ENCODE data around the gene PAXX. TPM values are rescaled to one million over a fixed set of nuclear protein-coding genes. Genes with fewer than 3 reads are reported as not detected.

Gene PAXX
- total RNA-seq, 4 donors from 2014 or later: 65.7 to 142 (median 68.9) TPM

DNA sequence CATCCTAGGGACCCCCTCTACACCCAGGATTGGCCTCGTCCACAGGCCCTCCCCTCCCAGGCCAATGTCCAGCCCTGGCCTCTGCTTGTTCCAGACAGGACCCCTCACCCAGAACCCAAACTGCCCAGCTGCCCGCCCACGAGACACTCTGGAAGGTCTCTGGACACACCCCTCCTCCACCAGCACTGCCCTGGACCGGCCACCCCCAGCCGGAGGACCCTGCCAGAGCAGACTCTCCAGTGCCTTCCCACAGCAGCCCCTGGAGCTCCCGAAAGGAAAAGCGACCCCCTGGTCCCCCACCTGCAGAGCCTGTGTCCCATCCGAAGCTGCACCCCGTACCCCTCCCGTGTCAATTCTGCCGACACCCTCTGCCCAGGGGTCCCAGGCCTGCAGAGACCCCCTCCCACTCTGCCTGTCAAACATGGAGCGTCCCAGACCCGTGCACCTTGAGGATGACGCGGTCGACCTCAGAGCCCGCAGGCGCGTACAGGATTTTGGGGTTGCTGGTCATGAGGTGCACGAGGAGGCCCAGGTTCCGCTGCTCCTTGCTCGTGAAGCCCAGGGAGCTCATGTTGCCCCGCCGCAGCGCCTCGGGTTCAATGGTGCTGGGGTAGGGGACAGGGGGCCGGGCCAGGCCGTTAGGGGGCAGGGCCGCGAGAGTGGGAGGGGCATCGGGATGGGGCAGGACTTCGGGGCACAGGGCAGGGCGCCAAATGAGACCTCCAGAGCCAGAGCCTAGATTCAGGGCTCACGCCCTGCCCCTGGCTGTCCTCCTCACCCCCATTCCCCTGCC is 27.9 kb downstream of the PAXX start:
- H3K27ac ChIP-seq: peak overlapping the region in 1 of 4 donors; percentile 11
- 88 to 93% methylated on average over 29 to 34 of the region's 34 CpGs for WGBS, 2 donors

DNA sequence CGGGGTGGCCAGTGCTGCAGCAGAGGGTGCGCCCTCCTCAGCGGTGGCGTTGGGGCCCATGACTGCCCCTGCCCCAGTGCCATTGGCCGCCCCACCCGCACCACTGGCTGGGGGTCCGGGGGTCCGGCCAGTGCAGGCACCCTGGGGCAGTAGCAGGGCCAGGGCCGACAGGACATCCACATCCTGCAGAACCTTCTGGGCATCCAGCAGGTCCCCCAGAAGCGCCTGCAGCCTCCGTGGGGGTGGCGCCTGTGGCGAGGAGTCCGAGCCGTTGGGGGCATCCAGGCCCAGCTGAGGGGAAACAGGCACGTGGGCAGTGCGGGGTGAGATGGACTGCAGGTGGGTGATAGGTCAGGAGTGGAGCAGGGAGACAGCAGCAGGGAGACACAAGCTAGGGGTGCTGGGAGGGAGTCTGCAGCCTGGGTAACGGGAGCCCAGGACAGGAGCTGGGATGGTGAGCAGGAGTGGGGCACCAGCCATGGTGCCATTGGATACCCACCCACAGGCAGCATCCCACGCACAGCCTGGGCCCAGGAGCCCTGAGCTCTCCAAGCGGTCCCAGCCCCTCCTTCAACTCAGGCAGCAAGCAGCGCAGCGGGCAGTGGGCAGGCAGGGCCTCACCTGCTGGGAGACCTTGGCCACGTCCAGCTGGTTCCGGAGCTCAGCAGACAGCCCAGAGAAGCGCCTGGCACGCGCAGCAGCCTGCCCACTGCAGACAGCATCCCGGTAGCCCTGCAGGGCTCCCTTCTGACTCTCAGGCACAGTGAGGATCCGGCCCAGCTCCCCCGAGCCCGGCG is 28.7 kb downstream of the PAXX start:
- TF ChIP-seq POLR2A (IDR thresholded peaks at IDR 0.05) (no peak), EP300 (IDR thresholded peaks at IDR 0.05) (no peak)
- TF ChIP-seq, protein P1, sequence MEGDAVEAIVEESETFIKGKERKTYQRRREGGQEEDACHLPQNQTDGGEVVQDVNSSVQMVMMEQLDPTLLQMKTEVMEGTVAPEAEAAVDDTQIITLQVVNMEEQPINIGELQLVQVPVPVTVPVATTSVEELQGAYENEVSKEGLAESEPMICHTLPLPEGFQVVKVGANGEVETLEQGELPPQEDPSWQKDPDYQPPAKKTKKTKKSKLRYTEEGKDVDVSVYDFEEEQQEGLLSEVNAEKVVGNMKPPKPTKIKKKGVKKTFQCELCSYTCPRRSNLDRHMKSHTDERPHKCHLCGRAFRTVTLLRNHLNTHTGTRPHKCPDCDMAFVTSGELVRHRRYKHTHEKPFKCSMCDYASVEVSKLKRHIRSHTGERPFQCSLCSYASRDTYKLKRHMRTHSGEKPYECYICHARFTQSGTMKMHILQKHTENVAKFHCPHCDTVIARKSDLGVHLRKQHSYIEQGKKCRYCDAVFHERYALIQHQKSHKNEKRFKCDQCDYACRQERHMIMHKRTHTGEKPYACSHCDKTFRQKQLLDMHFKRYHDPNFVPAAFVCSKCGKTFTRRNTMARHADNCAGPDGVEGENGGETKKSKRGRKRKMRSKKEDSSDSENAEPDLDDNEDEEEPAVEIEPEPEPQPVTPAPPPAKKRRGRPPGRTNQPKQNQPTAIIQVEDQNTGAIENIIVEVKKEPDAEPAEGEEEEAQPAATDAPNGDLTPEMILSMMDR (IDR thresholded peaks at IDR 0.05): no peak
- no peak for DNase-seq (ENCODE audit: low spot score in 2 of 2)
- H3K9me3 ChIP-seq: no peaks in the 10 kb centered on the region
- peaks cover 0 to 43% (median 30%) of the 10 kb centered on the region in 4 donors for H3K4me1 ChIP-seq
- H3K27ac ChIP-seq: peak overlapping the region in 2 of 4 donors; percentile 11 to 56
- peaks cover 1 to 66% (median 4%) of the 10 kb centered on the region in 3 donors for H3K36me3 ChIP-seq
- 92 to 94% methylated on average over 14 to 27 of the region's 32 CpGs for WGBS, 2 donors
- no peak overlapping the region for H3K4me3 ChIP-seq
- H3K27me3 ChIP-seq: no peaks in the 10 kb centered on the region

More for the DNA sequence above, 27.9 kb downstream of the PAXX start:
- Histone ChIP-seq H3K9me3 (no peaks in the 10 kb centered on the region), H3K4me3 (no peak overlapping the region), H3K27me3 (no peaks in the 10 kb centered on the region), H3K4me1 (peaks cover 0 to 35% (median 25%) of the 10 kb centered on the region in 4 donors), H3K36me3 (peaks cover 4 to 75% (median 10%) of the 10 kb centered on the region in 3 donors)
- DNase-seq (ENCODE audit: low spot score in 2 of 2): no peak
- TF ChIP-seq EP300 (IDR thresholded peaks at IDR 0.05) (no peak), POLR2A (IDR thresholded peaks at IDR 0.05) (no peak)

DNA sequence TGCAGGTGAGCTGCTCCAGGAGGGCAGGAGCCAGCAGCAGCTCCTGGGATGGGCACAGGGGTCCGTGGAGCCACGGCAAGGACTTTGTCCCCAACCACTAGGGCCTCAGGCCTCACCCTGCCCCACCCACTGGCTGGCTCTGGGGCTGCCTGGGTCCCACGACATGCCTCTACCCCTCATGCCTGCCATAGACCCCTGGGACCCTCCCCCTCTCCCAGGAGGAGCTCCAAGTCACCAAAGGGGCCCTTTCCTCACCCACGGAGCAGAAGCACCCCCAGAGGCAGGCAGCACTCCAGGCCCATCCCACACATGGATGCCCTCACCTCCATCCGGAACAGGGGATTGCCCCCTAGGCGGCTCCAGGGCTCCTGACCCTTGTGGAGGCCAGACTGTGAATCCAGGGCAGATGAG is 29.4 kb downstream of the PAXX start:
- DNase-seq (ENCODE audit: low spot score in 2 of 2): no peak
- H3K27ac ChIP-seq: peak overlapping the region in 2 of 4 donors; percentile 11 to 56
- H3K36me3 ChIP-seq: peaks cover 0 to 60% (median 4%) of the 10 kb centered on the region in 3 donors
- 78% methylated on average over 6 of the region's 6 CpGs; no CpG with 5 or more reads in 1 of the 2 donors for WGBS, 2 donors
- H3K27me3 ChIP-seq: no peaks in the 10 kb centered on the region
- no peak overlapping the region for H3K4me3 ChIP-seq
- H3K9me3 ChIP-seq: no peaks in the 10 kb centered on the region
- TF ChIP-seq POLR2A (IDR thresholded peaks at IDR 0.05) (no peak), EP300 (IDR thresholded peaks at IDR 0.05) (no peak)
- TF ChIP-seq, protein P1 (IDR thresholded peaks at IDR 0.05): no peak
- peaks cover 0 to 49% (median 36%) of the 10 kb centered on the region in 4 donors for H3K4me1 ChIP-seq

DNA sequence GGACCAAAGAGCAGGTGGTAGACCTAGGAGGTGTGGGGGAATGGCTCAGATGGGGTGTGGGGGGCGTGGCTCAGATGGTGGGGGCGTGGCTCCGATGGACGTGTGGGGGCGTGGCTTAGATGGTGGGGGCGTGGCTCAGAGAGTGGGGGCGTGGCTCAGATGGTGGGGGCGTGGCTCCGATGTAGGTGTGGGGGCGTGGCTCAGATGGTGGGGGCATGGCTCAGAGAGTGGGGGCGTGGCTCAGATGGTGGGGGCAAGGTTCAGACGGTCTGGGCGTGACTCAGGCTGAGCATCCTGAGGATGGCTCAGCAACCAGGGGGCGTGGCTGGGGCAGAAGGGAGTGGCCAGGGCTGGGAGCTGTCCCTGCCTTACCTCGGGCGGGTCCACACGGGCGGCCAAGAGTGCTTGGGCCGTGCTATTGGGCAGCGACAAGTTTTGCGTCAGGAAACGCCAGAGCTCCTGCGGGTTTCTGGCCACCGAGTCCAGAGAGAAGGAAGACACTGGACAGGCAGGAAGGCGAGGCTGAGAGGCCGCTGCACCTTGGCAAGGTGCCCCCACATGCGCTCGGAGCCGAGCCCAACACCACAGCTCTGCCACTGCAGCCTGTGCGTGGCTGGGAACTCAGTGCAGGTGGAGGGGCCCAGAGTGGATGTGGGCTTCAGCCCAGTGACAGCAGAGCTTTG is 29.9 kb downstream of the PAXX start:
- H3K4me1 ChIP-seq: peaks cover 0 to 55% (median 41%) of the 10 kb centered on the region in 4 donors
- H3K4me3 ChIP-seq: peak overlapping the region in 1 of 4 donors; percentile 2
- peaks cover 0 to 54% (median 4%) of the 10 kb centered on the region in 3 donors for H3K36me3 ChIP-seq
- no peaks in the 10 kb centered on the region for H3K27me3 ChIP-seq
- H3K9me3 ChIP-seq: no peaks in the 10 kb centered on the region
- 44 to 51% methylated on average over 23 to 24 of the region's 30 CpGs for WGBS, 2 donors
- H3K27ac ChIP-seq: peak overlapping the region; percentile 43 to 97 (median 87)
- TF ChIP-seq EP300 (IDR thresholded peaks at IDR 0.05) (no peak), POLR2A (IDR thresholded peaks at IDR 0.05) (no peak)
- TF ChIP-seq, protein P1 (IDR thresholded peaks at IDR 0.05): no peak
- no peak for DNase-seq (ENCODE audit: low spot score in 2 of 2)

DNA sequence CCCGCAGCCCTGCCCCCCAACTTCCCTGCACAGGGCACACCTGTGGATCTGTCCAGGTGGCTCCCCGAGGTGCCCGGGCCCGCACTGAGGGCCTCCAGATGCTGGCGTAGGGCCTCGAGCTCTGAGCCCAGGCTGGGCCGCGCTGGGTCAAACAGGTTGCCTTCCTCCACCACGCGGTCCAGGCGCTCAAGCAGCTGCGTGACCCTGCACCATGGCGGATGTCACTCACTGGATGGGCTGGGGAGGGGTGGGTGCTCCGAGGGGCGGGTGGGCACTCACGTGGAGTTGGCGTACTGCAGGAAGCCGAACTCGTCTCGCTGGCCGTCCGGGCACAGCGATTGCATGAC is 30.4 kb downstream of the PAXX start:
- TF ChIP-seq, protein P1 (IDR thresholded peaks at IDR 0.05): no peak
- TF ChIP-seq POLR2A (IDR thresholded peaks at IDR 0.05): no peak
- no peak for TF ChIP-seq EP300 (IDR thresholded peaks at IDR 0.05)
- WGBS, 2 donors: 52 to 69% methylated on average over 6 to 23 of the region's 23 CpGs
- Histone ChIP-seq H3K9me3 (no peaks in the 10 kb centered on the region), H3K4me1 (peaks cover 0 to 60% (median 46%) of the 10 kb centered on the region in 4 donors), H3K36me3 (peaks cover 0 to 49% (median 2%) of the 10 kb centered on the region in 3 donors), H3K27me3 (no peaks in the 10 kb centered on the region), H3K27ac (peak overlapping the region; percentile 43 to 97 (median 87)), H3K4me3 (peak overlapping the region in 1 of 4 donors; percentile 2)
- no peak for DNase-seq (ENCODE audit: low spot score in 2 of 2)

Data from tibial nerve (tissue), 4 donors.